DMS153 (cell line): Measurements from ENCODE around the gene TTLL4.

Experiments used
- DNase-seq: peaks from one replicate; lab custom pipeline; 2025; lab: John Stamatoyannopoulos, UW

TTLL4 gene

GRCh38 chr2:218717262-218717661, 6.6 kb downstream of the TTLL4 start:
- DNase-seq: no peak

GRCh38 chr2:218718058-218718457, 7.4 kb downstream of the TTLL4 start:
- DNase-seq: no peak

GRCh38 chr2:218719457-218719856, 8.8 kb downstream of the TTLL4 start:
- no peak for DNase-seq

- DNase-seq: no peak
Observed at GRCh38 chr2:218720048-218721041, 9.7 kb downstream of the TTLL4 start.

- no peak for DNase-seq
Observed at GRCh38 chr2:218721488-218721887, 10.9 kb downstream of the TTLL4 start.

- DNase-seq: no peak
Observed at GRCh38 chr2:218721934-218722333, 11.3 kb downstream of the TTLL4 start.

GRCh38 chr2:218722419-218722818, 11.8 kb downstream of the TTLL4 start:
- DNase-seq: no peak

GRCh38 chr2:218722876-218723785, 12.5 kb downstream of the TTLL4 start:
- no peak for DNase-seq

- no peak for DNase-seq
Observed at GRCh38 chr2:218726004-218726574, 15.5 kb downstream of the TTLL4 start.

GRCh38 chr2:218727502-218728165, 17.0 kb downstream of the TTLL4 start:
- DNase-seq: no peak

GRCh38 chr2:218729640-218730039, 19.0 kb downstream of the TTLL4 start:
- DNase-seq: no peak

- no peak for DNase-seq
Observed at GRCh38 chr2:218732052-218732760, 21.6 kb downstream of the TTLL4 start.

GRCh38 chr2:218732761-218733158, 22.1 kb downstream of the TTLL4 start:
- no peak for DNase-seq

- no peak for DNase-seq
Observed at GRCh38 chr2:218733171-218734021, 22.8 kb downstream of the TTLL4 start.

- DNase-seq: no peak
Observed at GRCh38 chr2:218734190-218734975, 23.7 kb downstream of the TTLL4 start.

- DNase-seq: no peak
Observed at GRCh38 chr2:218736531-218736930, 25.9 kb downstream of the TTLL4 start.

- no peak for DNase-seq
Observed at GRCh38 chr2:218743068-218743467, 32.4 kb downstream of the TTLL4 start.

- DNase-seq: no peak
Observed at GRCh38 chr2:218744615-218745014, 34.0 kb downstream of the TTLL4 start.

- DNase-seq: no peak
Observed at GRCh38 chr2:218745160-218745558, 34.5 kb downstream of the TTLL4 start.
